KBM-7 (cell line): ENCODE measurements around the gene RNF157.

Experiments
- DNase-seq: peaks from one replicate; pipeline ENCODE4 v3.0.0-alpha.2; 2015
- in situ Hi-C: fragments of 300-500 bp; cut with MboI; formaldehyde crosslinking; loops from 2 replicates; pipeline ENCODE4 v1.14.3; 2020; ENCODE audit warnings: low sequenced_read_pairs, low pct_unique_long_range_greater_than_20kb, mixed read lengths

Gene RNF157

GRCh38 chr17:76119409-76120371 is 120.6 kb downstream of the RNF157 start:
- in situ Hi-C loops: loop anchor here (10.0 kb wide), 1 partner anchor 155 kb away; no protein-coding TSS in a partner anchor

GRCh38 chr17:76115138-76115754 is 125.0 kb downstream of the RNF157 start:
- in situ Hi-C loops: no loop called here
- no peak for DNase-seq

More at GRCh38 chr17:76119409-76120371, 120.6 kb downstream of the RNF157 start:
- DNase-seq: no peak

GRCh38 chr17:76111956-76112355 is 128.3 kb downstream of the RNF157 start:
- DNase-seq: no peak
- in situ Hi-C loops: no loop called here

DNA sequence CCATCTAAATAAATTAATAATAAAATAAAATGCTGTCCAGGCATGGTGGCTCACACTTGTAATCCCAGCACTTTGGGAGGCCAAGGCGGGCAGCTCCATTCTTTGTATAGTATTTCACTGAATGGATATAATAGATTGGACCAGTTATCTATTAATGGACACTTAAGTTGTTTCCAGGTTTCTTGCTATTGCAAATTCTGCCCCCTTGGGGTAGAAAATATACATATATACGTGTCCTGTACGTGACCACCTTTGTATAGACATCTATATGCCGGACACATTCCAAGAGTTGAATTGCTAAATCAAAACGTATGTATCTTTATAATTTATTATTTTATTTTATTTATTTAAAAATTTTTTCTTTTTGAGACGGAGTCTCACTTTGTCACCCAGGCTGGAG is 132.8 kb downstream of the RNF157 start:
- peak; percentile 26 for DNase-seq
- in situ Hi-C loops: no loop called here

- in situ Hi-C loops: no loop called here
- DNase-seq: peak; percentile 17
Observed at GRCh38 chr17:76106703-76107102, 133.6 kb downstream of the RNF157 start.

DNA sequence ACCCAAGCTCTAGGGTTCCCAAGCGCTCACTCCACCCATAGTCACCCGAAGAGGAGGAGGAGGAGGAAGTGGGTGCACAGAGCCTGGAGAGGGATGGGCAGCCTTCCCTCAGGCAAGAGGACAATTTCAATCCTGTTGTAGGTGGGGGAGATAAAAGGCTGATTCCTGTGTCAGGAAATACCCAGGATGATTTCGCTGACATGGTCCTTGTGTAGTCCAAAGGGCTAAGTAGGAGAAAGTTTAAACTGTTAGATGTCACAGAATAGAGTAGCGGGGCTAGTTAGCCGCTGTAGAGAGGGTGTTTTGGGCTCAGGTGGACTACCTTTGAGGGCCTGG is 135.4 kb downstream of the RNF157 start:
- in situ Hi-C loops: no loop called here
- DNase-seq: no peak

- in situ Hi-C loops: no loop called here
- no peak for DNase-seq
Observed at GRCh38 chr17:76104140-76104895, 136.0 kb downstream of the RNF157 start.

DNA sequence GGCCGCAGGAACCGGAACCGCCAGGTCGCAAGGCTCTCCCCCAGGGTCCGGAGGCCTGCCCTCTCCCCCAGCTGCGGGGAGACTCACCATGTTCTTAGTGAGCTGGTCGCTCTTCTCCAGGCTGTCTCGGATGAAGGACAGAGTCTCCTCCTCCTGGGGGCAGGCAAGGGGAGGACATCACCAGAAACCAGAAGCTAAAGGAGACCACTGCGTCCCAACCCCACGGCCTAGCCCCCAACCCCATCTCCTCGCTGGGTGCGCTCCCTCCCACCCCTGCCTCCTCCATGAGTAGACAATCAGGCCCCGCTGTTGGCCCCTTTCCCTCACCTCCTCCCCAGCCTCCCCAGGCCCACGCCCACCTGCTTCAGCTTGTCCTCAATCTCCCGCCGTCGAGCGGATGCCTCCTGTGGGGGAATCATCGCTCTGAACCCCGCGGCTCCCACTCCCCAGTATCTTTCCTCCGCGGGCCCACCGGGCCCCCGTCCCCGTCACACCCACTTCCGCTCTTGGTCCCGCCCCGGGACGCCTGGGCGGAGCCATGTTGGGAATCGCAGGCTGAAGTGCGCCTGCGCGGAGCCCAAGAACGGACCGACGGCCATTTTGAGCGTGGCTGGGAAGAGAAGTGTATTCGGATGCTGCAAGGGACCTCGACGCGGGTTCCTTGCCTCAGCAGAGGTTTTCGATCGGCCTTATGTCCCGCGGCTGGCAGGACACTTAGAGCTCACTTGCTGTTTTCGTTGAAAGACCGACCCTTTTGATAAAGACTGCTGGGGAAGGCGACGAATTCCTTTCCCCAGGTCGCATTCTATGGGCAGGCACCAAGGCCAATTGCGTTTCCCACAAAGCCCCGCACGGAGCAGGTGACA is 136.8 kb downstream of the RNF157 start, which contains the start of gene EXOC7:
EXOC7 (minus strand) TSS at position 514 of the 866 bp plus-strand sequence; CDS start at position 419, 95 bp downstream.
- in situ Hi-C loops: no loop called here

DNA sequence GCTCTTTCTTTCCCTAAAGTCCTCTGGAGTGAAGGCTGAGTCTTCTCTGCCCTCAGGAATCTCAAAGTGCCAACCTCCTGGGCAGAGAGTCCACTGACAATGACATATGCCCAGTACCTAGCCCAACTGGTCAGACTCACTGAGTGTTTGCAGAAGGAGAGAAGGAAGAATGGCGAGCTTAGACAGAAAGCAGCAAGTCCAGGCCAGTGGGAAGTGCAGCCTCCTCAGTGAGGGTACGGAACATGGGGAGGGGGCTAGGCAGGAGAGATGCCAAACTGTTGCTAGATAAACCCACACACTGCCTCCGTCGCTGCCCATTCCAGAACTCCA is 137.4 kb downstream of the RNF157 start:
- DNase-seq: no peak
- in situ Hi-C loops: no loop called here

More for the DNA sequence above, 136.8 kb downstream of the RNF157 start, which contains the start of gene EXOC7:
- DNase-seq: peak; percentile 89

DNA sequence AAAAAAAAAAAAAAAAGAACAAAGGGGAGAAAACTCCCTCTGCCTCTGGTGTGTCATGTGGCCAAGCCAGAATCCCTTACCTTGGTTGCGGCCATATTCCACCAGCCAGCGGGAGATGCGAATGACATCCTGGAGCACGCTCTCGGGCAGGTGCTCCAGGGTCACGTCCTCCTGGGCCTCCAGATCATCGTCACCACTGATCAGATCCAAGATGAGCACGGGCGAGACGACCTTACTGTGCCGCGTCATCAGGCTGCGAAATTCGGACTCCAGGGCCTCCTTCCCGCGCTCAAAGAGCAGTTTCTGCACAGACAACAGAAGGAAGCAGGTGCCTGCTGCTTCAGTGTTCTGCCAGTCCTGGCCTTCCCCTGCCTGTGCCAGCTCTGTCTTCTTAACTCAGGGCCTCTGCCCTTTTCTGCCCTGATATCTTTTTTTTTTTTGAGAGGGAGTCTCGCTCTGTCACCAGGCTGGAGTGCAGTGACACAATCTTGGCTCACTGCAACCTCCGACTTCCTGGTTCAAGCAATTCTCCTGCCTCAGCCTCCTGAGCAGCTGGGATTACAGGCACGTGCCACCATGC is 142.5 kb downstream of the RNF157 start:
- no peak for DNase-seq
- in situ Hi-C loops: no loop called here

DNA sequence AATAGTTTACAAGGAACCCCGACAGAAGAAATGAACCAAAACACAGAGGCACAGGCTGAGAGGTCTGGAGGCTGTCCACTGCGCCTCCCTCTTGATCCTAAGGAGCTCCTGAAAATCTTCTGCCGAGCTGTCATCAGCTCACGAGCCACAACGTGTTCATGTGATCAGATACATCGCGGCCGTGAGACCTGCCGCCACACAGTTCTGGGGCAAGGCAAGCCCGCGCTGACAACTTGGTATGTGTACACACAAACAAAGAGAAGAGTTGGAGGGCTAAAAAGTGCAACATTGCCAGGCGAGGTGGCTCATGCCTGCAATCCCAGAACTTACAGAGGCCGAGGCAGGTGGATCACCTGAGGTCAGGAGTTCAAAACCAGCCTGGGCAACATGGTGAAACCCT is 144.3 kb downstream of the RNF157 start:
- DNase-seq: no peak
- in situ Hi-C loops: no loop called here

GRCh38 chr17:76094046-76094445 is 146.2 kb downstream of the RNF157 start:
- no peak for DNase-seq
- in situ Hi-C loops: no loop called here

GRCh38 chr17:76092526-76093413 is 147.5 kb downstream of the RNF157 start:
- in situ Hi-C loops: no loop called here
- DNase-seq: no peak
